NCI-H82 treated with DMSO at 0.1 percent for 48 hours (cell line): ENCODE data around the gene RAE1.

Source experiments
- DNase-seq: peaks from one replicate; lab custom pipeline; 2025; ENCODE audit not compliant: unreplicated experiment; lab: John Stamatoyannopoulos, UW

Gene RAE1, protein sequence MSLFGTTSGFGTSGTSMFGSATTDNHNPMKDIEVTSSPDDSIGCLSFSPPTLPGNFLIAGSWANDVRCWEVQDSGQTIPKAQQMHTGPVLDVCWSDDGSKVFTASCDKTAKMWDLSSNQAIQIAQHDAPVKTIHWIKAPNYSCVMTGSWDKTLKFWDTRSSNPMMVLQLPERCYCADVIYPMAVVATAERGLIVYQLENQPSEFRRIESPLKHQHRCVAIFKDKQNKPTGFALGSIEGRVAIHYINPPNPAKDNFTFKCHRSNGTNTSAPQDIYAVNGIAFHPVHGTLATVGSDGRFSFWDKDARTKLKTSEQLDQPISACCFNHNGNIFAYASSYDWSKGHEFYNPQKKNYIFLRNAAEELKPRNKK

DNA sequence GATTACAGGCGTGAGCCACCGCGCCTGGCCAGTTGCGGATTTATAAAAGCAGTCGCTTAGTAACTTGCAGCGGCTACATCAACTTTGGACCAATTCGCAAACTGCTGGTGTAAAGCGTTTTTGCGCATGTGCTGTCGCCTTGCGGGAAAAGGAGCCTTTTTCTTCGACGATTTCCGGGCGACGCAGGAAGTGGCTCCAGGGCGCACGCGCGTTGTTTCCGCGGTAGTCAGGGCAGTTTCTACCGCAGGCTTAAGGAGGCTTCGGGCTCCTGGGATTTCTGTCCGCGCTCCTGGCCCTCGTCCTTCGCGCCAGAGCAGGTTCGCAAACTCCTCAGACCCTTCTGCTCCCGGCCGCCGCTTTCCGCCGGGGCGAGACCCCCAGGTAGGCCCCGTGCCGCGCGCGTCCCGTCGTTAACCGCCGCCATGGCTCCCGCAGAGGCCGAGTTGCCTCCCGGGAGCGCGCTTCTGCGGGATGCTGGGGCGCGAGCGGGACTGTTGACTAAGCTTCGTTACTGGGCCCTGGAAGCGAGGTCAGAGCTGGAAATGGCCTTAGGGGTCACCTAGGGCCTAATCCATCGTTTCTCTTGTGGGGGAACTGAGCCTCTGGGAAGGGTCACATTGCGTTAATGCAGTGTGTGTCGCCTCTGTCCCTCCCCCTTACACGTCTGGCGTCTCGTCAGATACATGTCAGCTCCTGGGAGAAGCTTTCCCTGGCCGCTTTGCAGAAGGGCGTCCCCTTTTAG, at the start of gene RAE1:
RAE1 (plus strand) TSS at position 214 of the 742 bp plus-strand sequence. CDS start 2,784 bp downstream, outside the sequence.
- DNase-seq = peak; percentile 70

DNA sequence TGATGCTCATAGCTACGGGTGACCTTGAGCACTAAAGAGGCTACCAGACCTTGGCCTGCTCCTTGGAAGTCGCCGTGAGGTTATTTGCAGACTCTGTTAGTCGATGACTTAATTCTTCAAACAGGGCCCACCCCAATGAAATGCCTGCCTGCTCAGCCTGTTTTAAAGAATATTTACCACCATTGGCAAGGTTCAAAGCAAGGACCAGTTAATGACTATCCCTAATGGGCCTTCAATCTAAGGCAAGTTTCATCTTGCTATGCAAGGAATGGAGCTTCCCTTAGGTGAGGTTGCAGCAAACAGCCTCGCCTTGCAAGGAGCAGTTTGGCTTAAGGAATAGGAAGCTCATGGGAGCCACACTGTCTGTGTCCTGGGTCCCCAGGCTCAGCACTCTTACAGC, 44.3 kb upstream of the RAE1 start:
- no peak for DNase-seq

DNA sequence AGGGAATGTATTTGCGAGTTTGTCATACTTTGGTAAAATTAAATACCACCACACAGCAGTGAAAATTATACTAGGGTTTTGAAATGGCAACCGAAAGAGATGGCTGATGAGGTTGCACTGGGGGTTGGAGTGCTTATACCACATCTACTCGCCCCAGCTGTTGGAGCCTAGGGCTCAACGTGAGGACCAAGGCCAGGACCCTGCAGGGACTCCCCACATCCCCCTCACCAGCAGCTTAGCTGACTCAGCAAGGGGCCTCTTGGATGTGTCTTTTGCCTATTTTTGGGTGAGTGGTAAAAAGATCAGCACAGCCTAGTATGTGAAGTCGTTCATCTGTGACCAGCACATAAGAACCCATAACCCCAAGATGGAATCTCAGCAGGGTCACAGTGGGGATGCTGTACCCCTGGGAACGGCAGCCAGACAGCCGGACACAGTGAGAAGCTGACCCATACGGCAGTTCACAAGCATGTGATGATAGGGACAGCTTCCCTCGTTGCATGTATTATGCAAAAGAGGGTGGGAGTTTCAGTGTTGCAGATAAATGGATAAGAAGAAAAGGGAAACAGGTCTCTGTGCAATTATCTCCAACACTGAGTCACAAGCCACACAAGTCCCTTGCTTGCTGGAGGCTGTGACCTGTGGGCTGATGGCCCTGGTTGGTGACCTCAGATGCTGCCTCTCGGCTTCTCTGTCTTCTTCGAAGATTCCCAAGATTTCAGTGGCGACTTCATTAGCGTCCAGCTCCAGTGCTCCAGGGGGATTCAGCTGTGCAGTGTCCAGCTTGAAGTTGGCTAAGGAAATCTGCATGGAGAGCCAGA, 42.4 kb upstream of the RAE1 start:
- DNase-seq = no peak

DNA sequence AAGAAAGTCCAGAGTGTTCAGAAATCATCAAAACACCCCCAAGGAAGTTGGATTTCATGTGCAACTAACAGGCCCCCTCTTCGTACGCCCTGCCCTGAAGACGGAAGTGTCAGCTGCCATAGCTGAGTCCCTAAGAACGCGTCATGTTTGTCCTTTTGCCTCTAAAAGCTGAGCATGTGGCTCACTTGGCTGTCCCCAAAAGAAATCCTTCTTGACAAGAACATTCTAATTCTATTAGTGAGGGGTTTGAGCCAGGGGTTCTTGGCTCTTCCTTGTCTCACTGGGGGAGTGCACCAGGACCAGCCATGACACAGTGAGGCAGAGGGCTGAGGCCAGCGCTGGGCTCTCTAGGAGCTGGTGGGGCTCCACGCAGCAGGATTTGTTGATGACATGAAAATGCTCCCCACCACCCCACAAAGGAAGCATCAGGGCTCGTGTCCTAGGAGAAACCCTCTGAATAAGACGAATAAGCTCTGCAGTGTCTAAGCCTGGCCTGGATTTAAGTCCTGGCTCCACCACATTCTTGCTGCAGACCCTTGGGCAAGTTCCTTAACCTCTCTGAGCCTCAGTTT, 41.4 kb upstream of the RAE1 start:
- no peak for DNase-seq

DNA sequence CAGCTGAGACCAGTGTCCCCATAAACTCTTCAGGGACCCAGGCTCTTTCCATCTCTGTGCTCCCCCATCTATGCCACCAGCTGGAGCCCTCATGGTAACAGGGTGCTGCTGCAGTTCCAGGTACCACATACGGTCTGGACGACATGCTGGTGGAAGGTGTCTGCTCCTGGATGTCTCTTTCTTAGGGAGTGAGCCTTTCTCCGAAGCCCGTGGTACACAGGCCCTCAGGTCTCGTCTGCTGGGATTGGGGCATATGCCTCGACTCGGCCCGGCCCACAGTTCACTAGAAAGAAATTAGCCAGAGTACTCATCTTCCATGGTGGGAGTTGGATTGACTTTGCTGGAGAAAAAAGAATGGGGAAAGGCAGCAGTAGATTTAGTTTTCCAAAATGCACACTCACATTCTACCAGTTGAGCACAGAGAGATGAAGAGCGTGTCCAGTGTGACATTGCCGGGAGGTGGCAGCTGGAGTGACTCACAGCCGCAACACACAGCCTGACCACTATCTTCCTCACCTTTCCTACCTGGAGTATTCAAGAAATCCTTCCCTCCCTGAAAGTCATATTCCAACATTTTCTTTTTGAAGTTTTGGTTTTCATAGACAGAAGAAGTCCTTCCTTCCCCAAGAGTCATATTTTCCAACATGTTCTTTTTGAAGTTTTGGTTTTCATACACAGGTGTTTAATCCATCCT, 40.1 kb upstream of the RAE1 start:
- DNase-seq = no peak

DNA sequence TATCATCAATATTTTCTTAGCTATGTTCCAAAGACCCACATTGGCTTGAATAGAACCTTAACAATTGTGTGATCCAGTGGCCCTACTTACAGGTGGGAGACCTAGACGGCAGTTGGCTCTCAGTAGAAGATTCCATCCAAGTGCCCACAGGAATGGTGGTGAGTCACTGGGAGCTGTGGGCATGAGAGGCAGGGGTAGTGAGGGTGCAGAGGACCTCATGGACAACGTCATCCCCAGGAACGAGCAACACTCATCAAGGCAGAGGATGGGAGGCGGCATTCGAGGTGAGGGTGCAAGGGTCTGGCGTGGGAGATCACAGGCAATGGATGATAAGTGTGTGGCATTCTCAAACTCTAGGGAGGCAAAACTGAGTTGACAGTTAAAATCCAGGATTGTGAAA, 38.9 kb upstream of the RAE1 start:
- no peak for DNase-seq

DNA sequence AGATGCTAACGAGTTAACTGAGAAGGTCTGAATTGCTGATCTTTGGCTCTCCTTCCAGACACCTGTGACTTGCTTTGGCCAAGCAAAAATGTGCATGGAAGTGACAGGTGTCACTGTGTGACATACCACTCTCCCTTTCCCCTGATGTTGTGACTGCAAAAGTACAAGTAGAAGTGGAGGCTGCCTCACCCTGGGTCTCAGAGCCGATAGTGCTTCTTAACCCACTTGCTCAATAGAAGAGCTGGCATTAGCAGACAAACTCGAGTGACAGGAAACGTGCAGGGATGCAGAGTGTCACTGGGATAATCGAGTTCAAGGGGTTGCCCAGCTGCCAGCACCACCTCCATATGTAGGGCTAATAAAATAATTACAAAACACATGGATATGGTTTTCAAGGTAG, 37.8 kb upstream of the RAE1 start:
- no peak for DNase-seq

DNA sequence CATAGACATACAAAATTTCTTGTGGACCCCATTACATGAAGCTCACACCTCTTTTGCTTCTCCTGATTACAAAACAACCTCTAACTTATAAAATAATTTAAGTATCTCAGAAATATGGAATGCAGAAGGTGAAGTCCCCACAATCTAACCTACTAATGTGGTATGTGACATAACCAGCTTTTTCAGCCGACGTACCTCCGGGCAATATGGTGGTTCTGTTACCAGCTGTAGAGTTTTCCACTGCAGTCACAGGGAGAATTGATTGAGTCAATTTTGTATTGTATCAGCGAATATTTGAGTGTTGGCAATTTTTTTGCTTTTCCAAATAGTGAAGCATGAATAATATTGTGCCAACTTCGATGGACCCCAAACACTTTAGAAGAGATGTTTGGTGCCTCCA, 37.1 kb upstream of the RAE1 start:
- no peak for DNase-seq

DNA sequence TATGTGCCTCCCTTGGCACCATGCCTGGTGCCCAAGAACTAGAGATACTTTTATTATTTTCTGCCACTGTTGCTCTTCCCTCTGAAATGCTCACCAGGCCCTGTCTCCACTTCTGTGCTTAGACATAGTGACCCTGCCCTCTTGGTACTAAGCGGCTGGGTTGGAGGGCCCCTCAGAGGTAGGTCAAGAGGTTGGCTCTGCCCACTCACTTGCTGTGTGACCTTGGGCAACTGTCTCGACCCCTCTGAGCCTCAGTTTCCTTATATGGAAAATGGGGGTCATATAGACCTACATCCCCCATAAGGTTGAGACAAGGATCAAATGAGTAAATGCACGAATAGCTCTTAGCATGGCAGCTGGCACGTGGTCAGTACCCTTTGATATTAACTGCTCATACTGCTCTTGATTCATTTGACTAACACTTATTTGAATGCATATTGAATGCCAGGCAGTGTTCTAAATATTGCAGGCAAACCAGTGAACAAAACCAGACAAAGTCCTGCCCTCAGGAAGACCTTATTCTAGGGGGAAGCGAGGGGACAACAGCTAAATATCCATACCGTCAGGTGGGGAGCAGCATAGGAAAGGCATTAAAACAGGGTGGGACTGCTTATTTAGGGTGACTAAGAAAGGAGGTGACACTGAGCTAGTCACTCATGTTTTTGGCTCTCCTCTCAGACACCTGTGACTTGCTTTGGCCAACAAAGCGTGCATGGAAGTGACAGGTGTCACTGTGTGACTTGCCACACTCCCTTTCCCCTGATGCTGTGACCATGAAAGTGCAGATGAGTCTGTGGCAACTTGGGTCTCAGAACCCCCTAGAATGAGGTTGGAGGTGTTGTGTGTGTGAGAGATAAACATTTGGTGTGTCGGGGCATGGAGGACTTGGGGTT, 35.7 kb upstream of the RAE1 start:
- DNase-seq = no peak

DNA sequence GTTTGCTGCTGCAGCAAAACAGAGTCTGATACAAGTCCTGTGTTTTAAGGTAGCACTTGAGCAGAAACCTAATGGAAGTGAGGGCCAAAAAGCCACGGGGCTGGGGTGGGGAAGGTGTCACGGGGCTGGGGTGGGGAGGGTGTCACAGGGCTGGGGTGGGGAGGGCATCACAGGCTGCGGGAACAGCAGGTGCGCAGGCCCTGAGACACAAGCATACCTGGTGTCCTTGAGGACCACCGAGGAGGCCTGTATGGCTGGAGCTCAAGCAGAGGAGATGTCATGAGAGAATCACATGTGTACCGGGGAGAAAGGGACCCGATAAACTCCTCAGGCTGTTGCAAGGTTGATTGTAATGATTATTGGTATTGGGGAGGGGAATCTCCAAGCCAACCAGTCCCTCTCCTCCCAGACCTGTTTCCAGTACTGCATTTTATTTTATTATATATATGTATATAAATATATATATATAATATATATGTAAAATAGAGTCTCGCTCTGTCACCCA, 35.0 kb upstream of the RAE1 start:
- no peak for DNase-seq

DNA sequence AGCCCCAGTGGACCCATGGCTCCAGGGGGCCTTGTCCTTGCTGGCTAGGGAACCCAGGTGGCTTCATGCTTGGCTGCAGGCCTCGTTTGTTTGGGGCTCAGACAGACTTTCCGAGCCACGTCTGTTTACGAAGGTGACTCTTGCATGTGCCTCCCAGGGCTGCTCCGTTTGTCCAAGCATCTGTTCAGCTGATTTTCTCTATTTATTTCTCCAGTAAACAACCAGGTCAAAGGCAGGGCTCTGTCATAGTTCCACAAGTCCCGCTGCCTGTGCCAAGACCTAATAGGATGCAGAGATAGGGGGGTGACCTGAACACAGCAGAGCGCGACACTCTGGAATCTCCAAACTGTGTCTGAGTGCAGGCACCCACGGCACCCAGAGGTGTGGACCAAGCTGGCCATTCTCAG, 34.3 kb upstream of the RAE1 start:
- DNase-seq = no peak

DNA sequence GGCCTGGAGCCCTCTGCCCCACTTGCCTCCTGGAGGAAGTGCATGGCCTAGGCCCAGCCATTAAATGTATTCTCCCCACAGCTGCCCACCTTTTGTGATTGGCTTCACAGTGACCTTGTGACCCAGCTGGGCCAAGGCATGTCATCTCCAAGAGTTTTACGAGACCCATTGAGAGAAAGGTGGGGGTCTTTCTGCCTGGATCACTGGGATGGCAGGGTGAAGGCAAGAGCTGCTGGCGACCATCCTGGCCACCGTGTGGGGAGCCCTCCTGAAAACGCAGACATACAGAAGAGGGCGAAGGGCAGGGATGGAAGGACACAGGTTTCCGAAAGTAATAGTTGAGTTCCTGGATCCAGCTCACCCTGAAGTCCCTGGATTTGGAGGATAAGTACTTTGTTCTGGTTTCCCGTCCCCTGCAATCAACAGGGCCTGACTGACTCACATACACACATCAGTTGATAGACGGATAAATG, 33.7 kb upstream of the RAE1 start:
- no peak for DNase-seq

DNA sequence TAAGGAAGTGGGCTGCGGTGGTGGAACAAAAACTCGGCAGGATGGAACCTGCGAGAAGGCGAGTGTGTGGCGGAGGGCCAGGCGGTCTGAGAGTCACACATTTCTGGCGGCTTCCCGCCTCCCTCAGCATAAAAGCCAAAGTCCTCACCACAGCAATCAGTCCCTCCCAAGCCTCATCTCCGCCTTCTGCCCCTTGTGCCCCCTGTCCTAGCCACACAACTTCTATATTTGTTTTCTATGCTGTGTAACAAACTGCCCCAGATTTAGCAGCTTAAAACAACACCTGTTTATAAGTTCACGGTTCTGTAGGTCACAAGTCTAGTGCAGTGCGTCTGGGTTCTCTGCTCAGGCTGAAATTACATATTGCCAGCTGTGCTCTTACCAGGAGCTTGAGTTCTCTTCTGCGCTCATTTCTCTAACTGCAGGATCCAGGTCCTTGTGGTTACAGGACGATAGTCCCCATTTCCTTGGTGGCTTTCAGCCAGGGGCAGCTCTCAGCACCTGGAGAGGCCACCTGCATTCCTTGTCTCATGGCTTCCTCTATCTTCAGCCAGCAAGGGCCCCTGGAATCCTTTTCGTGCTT, 33.2 kb upstream of the RAE1 start:
- no peak for DNase-seq

DNA sequence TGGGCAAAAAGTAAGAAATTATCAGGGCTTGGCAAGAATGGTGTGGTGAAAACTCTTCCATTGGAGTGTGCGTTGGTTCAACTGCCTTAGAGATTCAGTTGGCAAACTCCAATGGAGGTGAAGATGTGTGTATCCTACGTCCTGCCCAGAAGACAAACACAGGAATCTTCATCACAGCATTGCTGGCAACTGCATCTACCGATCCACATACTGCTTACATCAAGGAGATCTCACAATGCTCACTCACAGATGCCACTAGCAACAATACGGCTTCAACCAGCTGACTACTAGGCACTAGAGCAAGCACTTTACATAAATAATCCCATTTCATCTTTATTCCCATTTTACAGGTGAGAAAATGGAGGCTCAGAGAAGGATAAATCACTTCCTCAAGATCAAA, 31.5 kb upstream of the RAE1 start:
- no peak for DNase-seq

DNA sequence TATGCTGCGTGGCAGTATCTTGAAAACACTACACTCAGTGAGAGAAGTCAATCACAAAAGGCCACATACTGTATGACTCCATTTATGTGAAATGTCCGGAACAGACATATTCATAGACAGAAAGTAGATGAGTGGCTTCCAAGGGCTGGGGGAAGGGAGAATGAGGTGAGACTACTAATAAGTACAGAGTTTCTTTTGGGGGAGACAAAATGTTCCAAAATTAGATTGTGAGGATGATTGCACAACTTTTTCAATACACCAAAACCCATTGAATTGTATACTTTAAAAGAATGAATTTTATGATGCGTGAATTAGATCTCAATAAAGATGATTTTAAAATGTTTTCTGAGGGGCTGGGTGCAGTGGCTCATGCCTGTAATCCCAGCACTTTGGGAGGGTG, 30.7 kb upstream of the RAE1 start:
- no peak for DNase-seq

DNA sequence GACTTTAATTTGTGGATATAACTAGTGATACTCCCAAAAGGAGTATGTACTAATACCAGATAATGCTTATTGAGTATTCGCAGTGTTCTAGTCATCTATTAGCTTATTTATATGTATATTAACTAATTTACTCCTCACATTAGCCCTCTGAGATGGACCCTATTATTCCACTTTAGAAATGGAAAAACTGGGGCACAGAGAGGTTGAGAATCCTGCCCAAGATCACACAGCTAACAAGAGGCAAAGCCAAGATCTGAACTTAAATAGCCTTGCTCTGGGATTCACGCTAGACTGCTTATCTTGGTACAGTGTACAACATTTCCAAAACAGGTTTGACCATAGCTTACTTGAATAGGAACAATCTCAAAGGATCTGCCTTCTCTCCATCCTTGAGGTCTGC, 29.9 kb upstream of the RAE1 start:
- no peak for DNase-seq

DNA sequence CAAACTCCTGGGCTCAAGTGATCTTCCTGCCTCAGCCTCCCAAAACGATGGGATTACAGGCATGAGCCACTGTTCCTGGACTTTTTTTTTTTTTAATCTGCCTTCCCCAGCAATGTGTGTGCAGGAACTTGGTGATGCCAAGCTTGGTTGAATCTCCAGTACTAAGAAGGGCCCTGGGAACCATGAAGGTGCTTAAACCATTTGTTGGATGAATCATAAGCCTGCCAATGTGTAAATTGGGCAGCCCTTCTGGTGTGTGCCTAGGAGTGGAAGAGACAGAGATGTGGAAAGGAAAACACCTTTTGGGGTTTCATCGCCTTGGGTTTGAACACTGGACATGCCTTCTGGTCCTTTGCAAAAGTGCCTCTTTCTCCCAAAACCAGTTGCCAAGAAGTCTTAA, 28.6 kb upstream of the RAE1 start:
- no peak for DNase-seq

DNA sequence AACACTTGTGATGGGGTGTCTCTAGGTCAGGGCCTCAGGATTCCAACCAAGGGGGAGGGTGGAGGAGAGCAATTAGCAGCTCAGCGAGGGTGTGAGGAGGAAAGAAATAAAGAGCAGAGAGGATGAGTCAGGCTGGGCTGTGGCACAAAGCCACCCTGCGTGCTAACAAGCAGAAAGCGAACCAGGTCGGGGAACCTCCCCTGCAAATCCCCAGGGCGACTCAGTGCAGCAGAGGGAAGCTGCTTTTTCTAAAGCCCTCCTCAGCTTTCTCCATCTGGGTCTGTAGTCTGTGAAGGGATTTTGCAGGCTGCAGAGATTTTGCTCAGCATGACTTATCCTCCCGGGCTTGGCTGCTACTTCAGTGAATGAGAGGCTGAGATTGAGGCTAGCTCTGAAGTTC, 28.0 kb upstream of the RAE1 start:
- no peak for DNase-seq
